ENCODE measurements around the gene KCNMA1.

DNA sequence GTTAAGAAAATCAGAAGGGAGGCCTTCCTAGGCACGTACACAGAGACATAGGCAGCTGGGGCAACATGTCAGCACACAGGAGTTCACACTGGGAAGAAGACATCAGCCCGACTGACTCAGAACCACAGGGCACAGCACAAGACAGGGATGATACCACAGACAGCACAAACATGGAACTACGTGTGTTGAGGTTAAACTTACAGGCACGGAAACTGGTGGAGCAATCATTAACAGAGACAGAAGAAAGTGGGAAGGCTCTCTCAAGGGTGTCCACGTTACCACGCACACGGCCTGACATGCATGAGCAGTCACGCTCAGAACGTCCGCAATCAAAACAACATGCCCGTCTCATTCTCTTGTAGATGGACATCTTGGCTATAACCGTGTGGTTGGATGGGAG lies 636.4 kb downstream of the KCNMA1 start:
- TF ChIP-seq SUZ12 (IDR thresholded peaks at IDR 0.05; ENCODE audit: extremely low read depth, insufficient read depth, insufficient read length) (no peak), YY1 (IDR thresholded peaks at IDR 0.05; ENCODE audit: insufficient read depth, insufficient read length) (no peak), ZNF274 (IDR thresholded peaks at IDR 0.05; ENCODE audit: low read depth, low read length) (no peak)

All from NT2/D1 (cell line).